GM19324 (cell line): ENCODE data around the gene SETD1A.
"Not testable (repeated sequence)": the region's sequence is repeated elsewhere in the genome, so short reads cannot be mapped to it uniquely, and the experiment has no call there.

Experiments used
- ATAC-seq: cut with Tn5 transposase; IDR thresholded peaks from one replicate; pipeline ENCODE4 v1.9.1; 2021; ENCODE audit warnings: mild to moderate bottlenecking, moderate library complexity; ENCODE audit not compliant: unreplicated experiment, low FRiP score

SETD1A gene

GRCh38 chr16:31010585-31011325, 53.2 kb downstream of the SETD1A start, which contains the start of gene STX1B:
Gene STX1B, minus strand, starts transcription at chr16:31010638. Its CDS starts 242 bp downstream, at chr16:31010396.
- ATAC-seq = no peak

GRCh38 chr16:31011815-31012214, 54.3 kb downstream of the SETD1A start:
- not testable (repeated sequence) for ATAC-seq

- not testable (repeated sequence) for ATAC-seq
Observed at GRCh38 chr16:31013292-31013691, 55.7 kb downstream of the SETD1A start.

GRCh38 chr16:31016018-31016417, 58.5 kb downstream of the SETD1A start:
- ATAC-seq = no peak

- ATAC-seq = not testable (repeated sequence)
Observed at GRCh38 chr16:31017756-31018155, 60.2 kb downstream of the SETD1A start.

GRCh38 chr16:31020536-31020935, 63.0 kb downstream of the SETD1A start:
- no peak for ATAC-seq

GRCh38 chr16:31022544-31023251, 65.1 kb downstream of the SETD1A start:
- no peak for ATAC-seq

- ATAC-seq = no peak
Observed at GRCh38 chr16:31023252-31023602, 65.7 kb downstream of the SETD1A start.

- ATAC-seq = no peak
Observed at GRCh38 chr16:31023627-31024226, 66.2 kb downstream of the SETD1A start.

GRCh38 chr16:31025339-31025738, 67.8 kb downstream of the SETD1A start:
- ATAC-seq = no peak

GRCh38 chr16:31029272-31029671, 71.7 kb downstream of the SETD1A start:
- ATAC-seq = no peak

GRCh38 chr16:31031276-31031675, 73.7 kb downstream of the SETD1A start:
- no peak for ATAC-seq

GRCh38 chr16:31032736-31033708, 75.5 kb downstream of the SETD1A start, which contains the start of gene STX4:
Gene STX4, plus strand, starts transcription at chr16:31033558. Its CDS starts 248 bp downstream, at chr16:31033806.
- ATAC-seq = peak; percentile 90

- peak; percentile 28 for ATAC-seq
Observed at GRCh38 chr16:31033709-31034492, 76.3 kb downstream of the SETD1A start.
